Activated T-helper 9 cell treated with anti-CD3 and anti-CD28 coated beads, Interleukin-2, amount 50 U/mL, for 16 hours (primary cell): ENCODE data around the gene TNS3.

Experiments used
- DNase-seq: peaks from one replicate; pipeline ENCODE4 v3.0.0-alpha.2; 2020; ENCODE audit warnings: low read depth

The TNS3 gene

GRCh38 chr7:47254081-47254977 is 327.6 kb downstream of the TNS3 start:
- DNase-seq = peak; percentile 10

DNA sequence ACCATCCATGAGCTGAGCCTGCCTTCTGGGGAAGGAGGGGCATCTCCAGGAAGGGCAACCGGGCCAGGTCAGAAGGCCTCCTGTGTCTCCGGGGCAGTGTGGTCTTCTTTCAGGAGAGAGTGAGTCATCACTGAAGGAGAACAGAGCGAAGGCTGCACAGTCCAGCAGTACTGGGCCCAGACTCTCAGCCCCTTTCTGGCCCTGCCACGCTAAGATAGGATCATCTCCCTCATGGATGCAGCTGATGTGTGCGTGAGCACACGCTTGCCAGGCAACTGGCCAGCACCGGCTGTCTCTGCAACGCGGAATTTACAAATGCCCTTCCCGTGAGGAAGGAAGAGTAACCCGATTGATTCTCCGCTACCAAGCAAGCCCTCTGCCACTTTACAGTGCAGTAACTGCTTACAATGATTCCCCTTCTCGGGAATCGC is 328.2 kb downstream of the TNS3 start:
- no peak for DNase-seq

DNA sequence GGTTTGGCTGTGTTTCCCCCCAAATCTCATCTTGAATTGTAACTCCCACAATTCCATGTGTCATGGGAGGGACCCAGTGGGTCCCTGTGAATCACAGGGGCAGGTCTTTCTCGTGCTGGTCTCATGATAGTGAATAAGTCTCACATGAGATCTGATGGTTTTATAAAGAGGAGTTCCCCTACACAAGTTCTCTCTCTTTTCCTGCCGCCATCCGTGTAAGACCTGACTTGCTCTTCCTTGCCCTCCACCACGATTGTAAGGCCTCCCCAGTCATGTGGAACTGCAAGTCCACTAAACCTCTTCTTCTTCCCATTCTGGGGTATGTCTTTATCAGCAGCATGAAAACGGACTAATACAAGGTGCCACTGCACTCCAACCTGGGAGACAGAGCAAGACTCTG is 329.2 kb downstream of the TNS3 start:
- no peak for DNase-seq

GRCh38 chr7:47249361-47249760 is 332.6 kb downstream of the TNS3 start:
- DNase-seq = no peak

DNA sequence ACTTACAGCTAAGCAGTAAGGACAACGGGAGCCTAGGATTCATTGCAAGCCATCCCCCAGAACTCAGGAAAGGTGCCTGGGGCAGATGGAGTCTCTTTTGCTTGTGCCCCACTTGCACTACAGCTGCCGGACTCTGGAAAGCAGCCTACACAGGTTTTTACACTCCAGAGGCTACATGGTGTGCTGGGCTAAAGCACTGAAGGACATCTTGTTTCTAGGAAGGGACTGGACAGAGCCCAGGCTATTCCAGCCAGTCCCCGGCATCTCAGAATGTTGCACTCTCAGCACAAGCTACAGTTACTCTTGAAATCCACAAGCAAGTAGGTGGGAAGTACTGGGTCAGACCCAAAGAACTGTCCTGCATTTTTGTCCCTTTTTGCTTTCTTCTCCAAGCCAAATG is 333.1 kb downstream of the TNS3 start:
- no peak for DNase-seq

- no peak for DNase-seq
Measured at GRCh38 chr7:47247132-47247531, 334.8 kb downstream of the TNS3 start.

GRCh38 chr7:47244692-47245091 is 337.2 kb downstream of the TNS3 start:
- DNase-seq = no peak

- DNase-seq = no peak
Measured at GRCh38 chr7:47241112-47242065, 340.5 kb downstream of the TNS3 start.

- DNase-seq = no peak
Measured at GRCh38 chr7:47239931-47240421, 341.9 kb downstream of the TNS3 start.

DNA sequence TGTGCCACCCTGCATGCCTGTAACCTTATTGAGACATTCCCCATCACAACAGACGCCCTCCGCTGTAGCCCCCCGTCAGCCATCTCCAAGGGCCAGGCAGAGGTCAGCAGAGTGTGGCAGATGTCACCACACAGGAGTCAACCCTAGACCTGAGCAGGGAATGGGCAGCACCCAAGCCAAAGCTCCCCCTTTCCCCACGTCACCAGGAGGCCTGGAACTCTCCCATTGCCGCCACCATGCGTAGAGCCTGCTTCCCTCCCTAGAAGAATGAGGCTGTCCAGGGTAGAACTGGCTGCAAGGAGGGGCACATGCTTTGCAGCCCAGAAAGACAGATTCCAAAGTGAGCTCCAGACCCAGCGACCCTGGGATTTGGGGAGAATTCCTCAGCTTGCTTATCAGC is 342.9 kb downstream of the TNS3 start:
- no peak for DNase-seq

- DNase-seq = no peak
Measured at GRCh38 chr7:47236480-47237129, 345.3 kb downstream of the TNS3 start.

- DNase-seq = no peak
Measured at GRCh38 chr7:47233996-47234395, 347.9 kb downstream of the TNS3 start.

GRCh38 chr7:47232751-47233412 is 349.0 kb downstream of the TNS3 start:
- no peak for DNase-seq

DNA sequence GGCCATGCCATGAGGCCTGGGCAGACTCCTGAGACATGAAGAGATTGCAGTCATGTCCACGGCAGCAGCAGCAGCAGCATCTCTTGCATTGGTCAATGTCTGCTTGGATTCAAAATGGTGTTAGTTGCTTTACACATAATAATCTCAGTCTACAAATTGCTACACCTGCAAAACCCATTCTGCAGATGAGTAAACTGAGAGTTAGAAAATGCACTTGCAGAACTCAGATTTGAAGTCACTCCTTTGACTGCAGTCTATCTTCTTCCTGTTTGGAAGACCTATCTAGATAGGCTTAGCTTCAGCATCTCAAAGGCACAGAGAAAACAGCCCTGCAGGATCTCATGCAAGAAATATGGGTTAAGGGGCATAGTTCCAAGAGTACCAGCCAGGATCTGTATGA is 350.3 kb downstream of the TNS3 start:
- no peak for DNase-seq

DNA sequence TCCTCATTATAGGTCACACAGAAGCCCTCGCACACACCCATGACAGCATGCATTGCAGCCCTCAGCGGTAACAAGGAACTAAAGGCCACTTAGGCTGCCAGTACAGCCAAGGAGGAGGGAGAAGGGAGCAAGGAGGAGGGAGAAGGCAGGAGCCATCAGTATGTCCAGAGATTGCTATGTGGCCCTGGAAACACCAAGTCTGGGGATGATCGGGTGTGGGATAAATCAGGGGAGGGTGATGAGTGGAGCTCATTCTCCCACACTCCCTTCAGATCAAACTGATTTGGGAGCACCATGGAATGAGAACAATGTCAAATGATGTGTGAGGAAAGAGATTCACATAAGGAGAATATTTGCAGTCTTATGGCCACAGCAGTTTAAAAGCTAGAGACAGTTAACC is 350.9 kb downstream of the TNS3 start:
- DNase-seq = no peak

DNA sequence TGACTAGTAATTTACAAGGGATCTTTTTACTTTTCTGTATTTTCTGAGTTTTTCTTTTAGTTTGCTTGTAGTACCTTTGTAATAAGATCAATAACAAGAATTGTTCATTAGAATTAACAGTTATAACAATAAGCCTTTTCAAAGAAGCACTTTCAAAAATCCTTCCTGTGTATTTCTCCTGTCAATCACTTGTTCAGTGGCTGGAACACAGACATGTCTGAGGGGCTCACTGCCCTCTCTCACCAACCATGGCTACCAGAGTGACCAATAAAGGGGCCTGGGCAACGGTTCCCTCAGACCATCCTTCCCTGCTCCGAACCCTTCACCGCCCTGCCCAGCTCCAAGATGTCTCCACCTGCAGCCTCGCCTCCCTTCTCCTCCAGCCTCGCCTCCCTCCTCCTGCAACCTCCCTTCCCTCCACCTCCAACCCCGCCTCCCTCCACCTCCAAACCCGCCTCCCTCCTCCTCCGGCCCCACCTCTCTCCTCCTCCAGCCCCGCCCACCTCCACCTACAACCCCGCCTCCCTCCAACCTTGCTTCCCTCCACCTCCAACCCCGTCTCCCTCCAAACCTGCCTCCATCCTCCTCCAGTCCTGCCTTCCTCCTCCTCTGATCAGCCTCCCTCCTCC is 353.4 kb downstream of the TNS3 start:
- no peak for DNase-seq

GRCh38 chr7:47227762-47228177 is 354.1 kb downstream of the TNS3 start:
- DNase-seq = no peak

DNA sequence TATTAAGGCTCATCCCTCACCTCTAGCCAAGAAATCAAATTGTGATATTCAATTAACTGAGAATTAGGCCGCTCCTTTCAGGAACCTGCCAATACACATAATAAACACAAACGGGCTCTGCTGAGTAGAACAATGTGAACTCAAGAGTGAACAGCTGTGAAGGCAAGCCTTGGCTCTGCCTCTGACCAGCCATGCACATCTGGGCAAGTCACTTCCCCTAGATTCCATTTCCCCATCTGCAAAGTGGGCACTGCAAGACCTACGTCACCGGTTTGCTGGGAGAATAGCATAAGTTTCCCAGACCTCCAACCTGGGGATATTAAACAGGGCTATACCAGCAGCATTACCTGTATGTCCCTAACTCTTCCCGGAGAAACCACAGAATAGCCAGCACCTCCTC is 355.2 kb downstream of the TNS3 start:
- DNase-seq = no peak

DNA sequence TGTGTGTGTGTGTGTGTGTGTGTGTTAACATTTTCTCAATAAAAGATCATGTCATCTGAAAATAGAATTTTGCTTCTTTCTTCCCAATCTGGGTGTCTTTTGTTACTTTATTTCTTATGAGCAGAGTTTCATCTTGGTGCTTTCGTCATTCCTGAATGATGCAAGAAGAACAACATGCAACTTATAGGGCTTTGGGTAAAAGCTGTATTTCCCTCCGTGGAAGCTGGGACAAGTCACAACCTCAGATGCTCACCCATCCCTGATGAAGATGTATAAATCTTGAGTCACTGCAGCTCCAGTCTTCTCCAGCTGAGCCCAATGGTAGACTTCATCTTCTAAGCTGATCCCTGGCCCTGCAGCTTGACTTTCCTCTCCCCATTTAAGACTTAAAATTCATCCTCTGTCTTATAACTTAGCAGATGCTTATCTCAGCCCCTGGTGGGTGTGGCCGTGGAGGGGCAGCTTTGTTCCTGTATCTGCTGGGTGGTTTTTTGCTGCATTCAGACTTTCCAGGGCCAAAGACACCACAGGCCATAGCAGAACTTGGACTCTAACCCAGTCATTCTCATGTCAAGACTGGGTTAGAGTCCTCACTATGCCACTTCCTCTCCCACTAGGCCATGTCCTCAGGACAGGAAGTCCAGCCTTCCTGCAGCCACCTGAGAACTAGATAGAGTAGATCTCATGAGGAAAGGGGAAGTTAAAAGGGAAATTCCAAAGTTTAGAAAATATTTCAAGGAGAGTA is 356.4 kb downstream of the TNS3 start:
- DNase-seq = no peak
